Jurkat, Clone E6-1 (cell line): ENCODE data around the gene MATK.
"Not testable (repeated sequence)": the region's sequence is repeated elsewhere in the genome, so short reads cannot be mapped to it uniquely, and the experiment has no call there.

Source experiments
- DNase-seq: peaks from one replicate; pipeline ENCODE4 v3.0.0-alpha.2; 2011; ENCODE audit warnings: low read depth, low spot score
- H3K4me3 ChIP-seq: 2 replicates; pipeline ENCODE4 v1.5.1; 2011; ENCODE audit warnings: mild to moderate bottlenecking, low read length, control low read depth, moderate library complexity

Gene MATK

GRCh38 chr19:3817761-3818160, 31.6 kb upstream of the MATK start:
- no peak overlapping the region for H3K4me3 ChIP-seq

DNA sequence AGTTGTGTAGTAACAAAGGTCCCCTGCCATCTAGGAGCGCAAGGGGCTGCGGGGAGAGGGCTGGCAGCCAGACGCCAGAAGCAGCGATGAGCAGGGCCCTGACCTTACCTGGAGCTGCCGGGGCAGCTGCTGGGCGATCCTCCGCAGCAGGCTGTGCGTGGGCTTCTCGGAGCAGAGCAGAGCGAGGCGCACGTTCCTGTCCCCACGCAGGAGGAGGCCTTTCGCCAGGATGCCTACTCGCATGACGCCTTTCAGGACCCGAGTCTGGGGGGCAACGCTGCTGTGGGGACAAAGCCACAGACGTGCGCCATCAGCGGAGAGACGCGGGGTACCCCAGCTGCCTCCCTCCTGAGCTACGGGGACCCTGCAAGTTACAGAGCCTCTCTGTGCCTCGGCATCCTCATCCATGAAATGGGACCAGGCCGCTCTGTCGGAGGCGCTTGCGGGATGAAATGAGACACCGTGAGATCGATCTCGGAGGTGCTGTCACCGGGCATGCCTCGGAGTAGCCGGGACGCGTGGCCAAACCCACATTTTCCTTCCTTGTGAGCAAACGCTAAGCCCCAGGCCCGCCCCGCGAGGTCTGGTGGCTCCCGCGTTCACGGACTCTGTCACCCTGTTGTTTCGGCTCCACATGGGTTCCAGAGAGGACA, 30.5 kb upstream of the MATK start:
- DNase-seq = no peak
- H3K4me3 ChIP-seq = no peak overlapping the region

More at GRCh38 chr19:3817761-3818160, 31.6 kb upstream of the MATK start:
- DNase-seq = no peak

DNA sequence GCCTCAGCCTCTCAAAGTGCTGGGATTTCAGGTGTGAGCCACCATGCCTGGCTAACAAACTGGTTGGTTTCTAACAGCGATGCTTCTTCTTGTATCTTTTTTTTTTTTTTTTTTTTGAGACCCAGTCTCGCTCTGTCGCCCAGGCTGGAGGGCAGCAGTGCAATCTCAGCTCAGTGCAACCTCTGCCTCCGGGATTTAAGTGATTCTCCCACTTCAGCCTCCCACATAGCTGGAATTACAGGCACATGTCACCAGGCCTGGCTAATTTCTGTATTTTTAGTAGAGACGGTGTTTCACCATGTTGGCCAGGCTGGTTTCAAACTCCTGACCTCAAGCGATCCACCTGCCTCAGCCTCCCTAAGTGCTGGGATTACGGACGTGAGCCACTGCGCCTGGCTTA, 30.0 kb upstream of the MATK start:
- not testable (repeated sequence) for H3K4me3 ChIP-seq, DNase-seq

GRCh38 chr19:3814648-3815047, 28.5 kb upstream of the MATK start:
- no peak overlapping the region for H3K4me3 ChIP-seq
- DNase-seq = no peak

- H3K4me3 ChIP-seq = no peak overlapping the region
- no peak for DNase-seq
These were observed 27.6 kb upstream of the MATK start for GRCh38 chr19:3813473-3814392.

- no peak overlapping the region for H3K4me3 ChIP-seq
- DNase-seq = no peak
These were observed 24.7 kb upstream of the MATK start for GRCh38 chr19:3810708-3811355.

- no peak for DNase-seq
- H3K4me3 ChIP-seq = no peak overlapping the region
These were observed 23.9 kb upstream of the MATK start for GRCh38 chr19:3809881-3810707.

DNA sequence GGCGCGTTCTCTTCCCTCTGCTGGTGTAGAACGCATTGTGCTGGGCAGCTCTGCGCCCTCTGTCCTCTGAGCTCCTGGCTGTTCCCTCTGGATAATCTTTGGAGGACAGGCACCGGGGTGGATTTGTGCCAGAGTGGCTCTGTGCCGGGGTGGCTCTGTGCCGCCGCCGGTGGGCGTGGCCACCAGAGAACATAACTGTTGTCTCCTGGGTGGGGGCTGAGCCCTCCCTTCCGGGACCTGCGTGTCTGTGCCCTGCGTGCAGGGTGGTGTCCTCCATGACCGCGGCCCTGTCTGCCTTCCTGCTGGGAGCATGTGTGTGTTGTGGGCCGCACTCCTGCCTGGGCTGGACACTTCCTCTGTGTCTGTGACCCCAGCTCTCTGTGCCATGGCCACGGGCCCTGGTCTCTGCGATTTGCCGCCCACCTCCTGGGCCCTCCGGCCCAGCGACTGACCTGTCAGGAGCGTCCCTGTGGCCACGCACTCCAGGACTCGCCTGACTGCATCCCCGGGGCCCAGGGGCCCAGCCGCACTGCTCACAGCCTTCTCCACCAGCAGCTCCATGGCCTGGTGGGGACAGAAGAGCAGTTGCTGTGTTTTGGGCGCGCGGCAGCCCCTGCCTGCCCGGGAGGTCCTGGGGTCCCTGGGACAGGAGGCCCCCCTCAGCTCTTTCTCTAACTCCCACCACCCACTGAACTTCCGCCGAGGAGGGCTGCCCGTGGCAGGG, 22.4 kb upstream of the MATK start:
- DNase-seq = no peak
- no peak overlapping the region for H3K4me3 ChIP-seq

DNA sequence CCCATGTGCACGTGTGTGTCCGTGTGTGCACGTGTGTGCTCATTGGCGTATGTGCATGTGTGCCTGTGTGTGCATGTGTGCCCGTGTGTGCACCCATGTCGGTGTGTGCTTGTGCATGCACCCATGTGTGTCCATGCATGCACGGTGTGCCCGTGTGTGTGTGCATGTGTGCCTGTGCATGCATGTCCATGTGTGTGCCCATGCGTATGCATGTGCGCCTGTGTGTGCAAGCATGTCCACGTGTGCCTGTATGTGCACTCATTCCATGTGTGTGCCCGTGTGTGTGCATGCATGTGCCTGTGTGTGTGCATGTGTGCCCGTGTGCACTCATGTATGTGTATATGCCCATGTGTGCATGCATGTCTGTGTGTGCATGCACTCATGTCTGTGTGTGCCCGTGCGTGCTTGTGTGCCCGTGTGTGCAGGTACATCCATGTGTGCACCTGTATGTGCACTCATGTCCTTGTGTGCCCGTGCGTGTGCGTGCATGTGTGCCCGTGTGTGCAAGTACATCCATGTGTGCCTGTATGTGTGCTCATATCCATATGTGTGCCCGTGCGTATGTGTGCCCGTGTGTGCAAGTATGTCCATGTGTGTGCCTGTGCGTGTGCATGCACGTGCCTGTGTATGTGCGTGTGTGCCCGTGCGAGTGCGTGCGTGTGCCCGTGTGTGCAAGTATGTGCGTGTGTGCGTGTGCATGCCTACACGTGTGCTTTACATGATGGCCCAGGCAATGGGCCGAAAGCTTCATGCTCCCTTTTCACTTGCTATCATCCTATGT, 21.6 kb upstream of the MATK start:
- no peak for DNase-seq
- no peak overlapping the region for H3K4me3 ChIP-seq

DNA sequence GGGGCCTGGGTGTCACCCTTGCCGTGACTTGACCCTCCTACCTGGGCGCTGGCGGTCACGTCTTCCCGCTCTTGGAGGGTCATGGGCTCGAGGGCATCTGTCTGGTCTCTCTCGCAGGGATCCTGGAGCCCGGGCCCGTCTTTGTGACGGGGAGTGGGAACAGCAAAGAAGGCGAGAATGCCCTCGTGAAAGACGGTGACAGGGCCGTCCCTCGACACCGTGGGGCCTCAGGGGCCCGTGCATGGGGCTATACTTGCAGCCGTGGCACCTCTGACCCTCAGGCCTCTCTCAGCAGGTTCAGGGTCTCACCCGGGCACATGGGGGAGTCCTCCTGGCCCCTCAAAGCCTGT, 20.9 kb upstream of the MATK start:
- DNase-seq = no peak
- no peak overlapping the region for H3K4me3 ChIP-seq

DNA sequence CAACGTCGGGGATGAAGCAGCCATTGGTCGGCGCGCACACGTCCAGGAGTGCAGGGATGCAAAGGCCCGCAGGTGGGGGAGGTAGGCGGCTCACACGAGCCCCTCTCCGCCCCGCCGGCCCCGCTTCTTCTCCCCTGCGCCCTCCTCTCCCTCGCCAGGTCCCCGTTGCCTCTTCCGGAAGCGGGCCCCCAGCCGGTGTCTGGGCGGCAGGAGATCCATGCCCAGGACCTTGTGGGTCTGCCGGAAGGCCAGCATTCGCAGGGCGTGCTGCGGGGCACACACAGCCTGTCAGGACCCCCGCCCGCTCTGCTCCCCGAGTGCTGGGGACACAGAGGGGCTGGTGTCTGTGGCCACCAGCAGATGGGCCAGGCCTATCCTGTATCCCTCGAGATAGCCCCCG, 19.7 kb upstream of the MATK start:
- H3K4me3 ChIP-seq = no peak overlapping the region
- DNase-seq = no peak

DNA sequence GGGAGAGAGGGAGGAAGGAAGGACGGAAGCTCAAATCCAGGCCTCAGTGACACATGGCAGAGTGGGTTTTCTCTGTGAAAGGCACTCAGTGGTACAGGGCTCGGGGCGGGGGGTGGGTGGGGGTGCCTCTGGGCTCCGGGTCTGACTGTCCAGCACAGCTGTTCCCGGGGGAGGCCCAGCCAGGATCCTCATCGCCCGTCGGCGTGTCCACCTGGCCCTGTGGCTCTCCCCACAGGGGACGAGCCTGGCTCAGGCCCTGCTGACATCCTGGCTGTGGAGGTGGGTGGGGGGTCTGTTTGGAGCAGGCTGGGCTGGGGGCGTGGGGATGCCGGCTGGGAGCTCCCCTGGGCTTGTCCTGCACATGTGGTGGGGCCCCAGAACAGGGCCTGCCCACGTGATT, 18.2 kb upstream of the MATK start:
- H3K4me3 ChIP-seq = no peak overlapping the region
- no peak for DNase-seq

- no peak overlapping the region for H3K4me3 ChIP-seq
- no peak for DNase-seq
These were observed 17.8 kb upstream of the MATK start for GRCh38 chr19:3803986-3804385.

- H3K4me3 ChIP-seq = no peak overlapping the region
- DNase-seq = no peak
These were observed 17.1 kb upstream of the MATK start for GRCh38 chr19:3803114-3803888.

- no peak overlapping the region for H3K4me3 ChIP-seq
- no peak for DNase-seq
These were observed 15.4 kb upstream of the MATK start for GRCh38 chr19:3801412-3802096.

DNA sequence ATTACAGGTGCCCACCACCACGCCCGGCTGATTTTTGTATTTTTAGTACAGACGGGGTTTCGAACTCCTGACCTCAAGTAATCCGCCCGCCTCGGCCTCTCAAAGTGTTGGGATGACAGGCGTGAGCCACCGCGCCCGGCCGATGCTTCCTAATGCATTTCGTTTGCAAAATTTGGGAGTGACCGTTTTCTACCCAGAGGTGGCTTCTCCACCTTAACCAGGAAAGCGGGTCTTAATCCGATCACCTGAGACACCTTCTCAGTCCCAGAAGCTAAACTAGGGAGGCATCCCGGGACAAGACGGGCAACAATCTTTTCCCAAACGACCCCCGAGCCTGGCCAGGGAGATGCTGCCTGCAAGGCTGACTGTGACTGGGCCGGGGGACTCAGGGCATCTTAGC, 14.8 kb upstream of the MATK start:
- H3K4me3 ChIP-seq = no peak overlapping the region
- DNase-seq = no peak

DNA sequence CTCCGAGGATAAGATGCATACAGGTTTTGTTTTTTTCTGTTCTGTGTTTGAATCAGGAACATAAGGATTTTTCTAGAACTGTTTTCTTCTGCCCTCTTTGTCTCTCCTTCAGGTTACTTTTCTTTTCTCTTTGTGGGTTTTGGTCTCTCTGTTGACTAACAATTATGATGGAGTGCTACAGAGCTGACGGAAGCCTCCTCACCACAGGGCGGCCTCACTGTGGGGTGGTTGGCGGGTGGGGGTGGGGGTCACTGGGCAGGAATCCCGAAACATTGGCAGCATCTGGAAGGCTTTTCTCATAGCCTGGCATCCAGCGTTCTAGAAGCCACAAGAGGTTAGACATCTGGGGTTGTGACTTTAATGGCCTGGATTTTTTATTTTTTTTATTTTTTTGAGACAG, 12.0 kb upstream of the MATK start:
- no peak overlapping the region for H3K4me3 ChIP-seq
- peak; percentile 78 for DNase-seq
